Measurements from ENCODE around the gene HS3ST4.

GRCh38 chr16:25874196-25874595 is 182.4 kb downstream of the HS3ST4 start:
- TF ChIP-seq EZH2 (IDR thresholded peaks at IDR 0.05; ENCODE audit: borderline replicate concordance, insufficient read depth, low read depth, low read length, poor library complexity, severe bottlenecking) (no peak), CTCF (IDR thresholded peaks at IDR 0.05) (no peak)

Data from B cell (primary cell).